HCT116 (cell line): ENCODE data around the gene RPTOR.

Source experiments
- ATF3 ChIP-seq: IDR thresholded peaks from 2 replicates; pipeline ENCODE4 v1.6.1; 2012
- CTCF ChIP-seq, 3 experiments: fragments of 200-600 bp in 1 of 3; sonication (generic) in 1 of 3; IDR thresholded peaks in 2 of 3; conservative IDR thresholded peaks in 1 of 3; 2 replicates each; pipeline ENCODE4 v1.5.1; 2012 to 2017; ENCODE audit warnings: low read depth in 2 of 3, low read length in 2 of 3, antibody characterized with exemption in 1 of 3, borderline replicate concordance in 1 of 3, control low read depth in 1 of 3, mild to moderate bottlenecking in 1 of 3, mixed read lengths in 1 of 3, mixed run types in 1 of 3, moderate library complexity in 1 of 3; ENCODE audit not compliant: insufficient read depth in 1 of 3
- EZH2 ChIP-seq: fragments of 200-600 bp; sonication (generic); IDR thresholded peaks from 2 replicates; pipeline ENCODE4 v1.6.1; 2017; ENCODE audit warnings: antibody characterized with exemption, mixed run types
- EZH2phosphoT487 ChIP-seq: fragments of 200-600 bp; IDR thresholded peaks from 2 replicates; pipeline ENCODE4 v1.6.1; 2018; ENCODE audit warnings: antibody characterized with exemption, borderline replicate concordance
- POLR2A ChIP-seq: IDR thresholded peaks from 2 replicates; pipeline ENCODE4 v1.7.0; 2011; ENCODE audit warnings: borderline replicate concordance; ENCODE audit not compliant: insufficient read depth, insufficient read length; ENCODE audit errors: extremely low read depth
- POLR2AphosphoS5 ChIP-seq: IDR thresholded peaks from 2 replicates; pipeline ENCODE4 v1.6.1; 2011; ENCODE audit warnings: mild to moderate bottlenecking, low read depth, low read length, moderate library complexity
- RAD21 ChIP-seq: IDR thresholded peaks from 2 replicates; pipeline ENCODE4 v1.6.1; 2012; ENCODE audit warnings: low read depth, mild to moderate bottlenecking
- SIN3A ChIP-seq: IDR thresholded peaks from 2 replicates; pipeline ENCODE4 v1.6.1; 2012; ENCODE audit warnings: low read depth
- TCF7L2 ChIP-seq: IDR thresholded peaks from 2 replicates; pipeline ENCODE4 v1.7.0; 2011; ENCODE audit warnings: borderline replicate concordance, inconsistent platforms; ENCODE audit not compliant: insufficient read depth, insufficient read length; ENCODE audit errors: extremely low read depth
- ZNF274 ChIP-seq: fragments of 200-500 bp; sonication (Bioruptor generic); IDR thresholded peaks from 2 replicates; pipeline ENCODE4 v1.6.1; 2014; ENCODE audit warnings: mild to moderate bottlenecking, low read depth, low read length, inconsistent platforms
- TF ChIP-seq, protein P1 (sequence below): IDR thresholded peaks from 2 replicates; pipeline ENCODE4 v1.6.1; 2012

DNA sequence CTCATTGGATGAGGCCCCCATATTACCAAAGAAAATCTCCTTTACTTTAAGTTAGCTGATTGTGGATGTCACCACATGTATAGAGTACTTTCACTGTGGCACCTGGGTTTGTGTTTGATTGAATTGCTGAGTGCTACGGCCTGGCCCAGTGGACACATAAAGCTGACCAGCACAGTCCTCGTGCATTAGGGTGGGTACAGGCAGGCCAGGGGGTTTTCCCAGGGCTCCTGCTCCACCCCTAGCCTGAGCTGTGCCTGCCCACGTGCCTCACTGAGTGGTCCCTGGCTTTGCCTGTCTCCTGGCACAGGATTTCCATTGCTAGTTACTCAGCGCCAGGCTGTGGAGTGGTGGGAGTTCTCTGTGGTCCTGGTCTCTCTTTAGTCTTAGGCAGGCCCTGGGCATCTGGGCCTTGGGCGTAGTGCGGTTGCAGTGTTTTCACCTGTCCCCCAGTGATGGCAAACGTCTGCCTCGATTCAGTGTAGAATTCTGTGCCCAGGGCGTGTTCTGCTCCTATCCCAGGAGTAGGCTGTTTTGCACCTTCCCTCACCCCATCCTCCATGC is 86.0 kb downstream of the RPTOR start:
- TF ChIP-seq CTCF (IDR thresholded peaks at IDR 0.05 in 2 of 3, conservative IDR thresholded peaks at IDR 0.05 in 1 of 3; ENCODE audit: borderline replicate concordance in 1 of 3, insufficient read depth in 1 of 3, low read depth in 2 of 3, low read length in 2 of 3): no peak
- no peak for TF ChIP-seq EZH2
- TF ChIP-seq POLR2AphosphoS5: no peak
- TF ChIP-seq POLR2A: no peak
- TF ChIP-seq RAD21: no peak
- TF ChIP-seq EZH2phosphoT487: no peak
- TF ChIP-seq SIN3A: no peak
- TF ChIP-seq, protein P1, sequence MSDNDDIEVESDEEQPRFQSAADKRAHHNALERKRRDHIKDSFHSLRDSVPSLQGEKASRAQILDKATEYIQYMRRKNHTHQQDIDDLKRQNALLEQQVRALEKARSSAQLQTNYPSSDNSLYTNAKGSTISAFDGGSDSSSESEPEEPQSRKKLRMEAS: no peak
- TF ChIP-seq TCF7L2: no peak
- no peak for TF ChIP-seq ATF3
- TF ChIP-seq ZNF274: no peak
